Mucosa of stomach (tissue), 1 donor: ENCODE measurements around the gene CUEDC1.

Source experiments
- H3K27me3 ChIP-seq: one replicate; pipeline ENCODE4 v1.7.0; 2013; ENCODE audit warnings: mild to moderate bottlenecking, low read length; ENCODE audit not compliant: control insufficient read depth, insufficient read depth
- H3K36me3 ChIP-seq: one replicate; pipeline ENCODE4 v1.7.0; 2013; ENCODE audit warnings: low read length; ENCODE audit not compliant: control insufficient read depth, insufficient read depth
- H3K4me1 ChIP-seq: one replicate; pipeline ENCODE4 v1.7.0; 2013; ENCODE audit warnings: mild to moderate bottlenecking, low read length; ENCODE audit not compliant: control insufficient read depth, insufficient read depth
- H3K4me3 ChIP-seq: one replicate; pipeline ENCODE4 v1.7.0; 2013; ENCODE audit warnings: low read length
- H3K9ac ChIP-seq: one replicate; pipeline ENCODE4 v1.7.0; 2013; ENCODE audit warnings: mild to moderate bottlenecking, low read length, moderate library complexity
- H3K9me3 ChIP-seq: one replicate; pipeline ENCODE4 v1.7.0; 2013; ENCODE audit warnings: mild to moderate bottlenecking, low read length, moderate library complexity; ENCODE audit not compliant: control insufficient read depth
- donor health status: Pancreatic carcinoma.

CUEDC1 gene

GRCh38 chr17:57949649-57950048, 5.6 kb downstream of the CUEDC1 start:
- H3K9me3 ChIP-seq = no peaks in the 10 kb centered on the region
- H3K27me3 ChIP-seq = no peaks in the 10 kb centered on the region
- no peaks in the 10 kb centered on the region for H3K36me3 ChIP-seq
- H3K4me3 ChIP-seq = no peak overlapping the region
- H3K9ac ChIP-seq = no peak overlapping the region
- peaks cover 33% of the 10 kb centered on the region for H3K4me1 ChIP-seq

- H3K9me3 ChIP-seq = no peaks in the 10 kb centered on the region
- no peaks in the 10 kb centered on the region for H3K27me3 ChIP-seq
- no peak overlapping the region for H3K9ac ChIP-seq
- no peak overlapping the region for H3K4me3 ChIP-seq
- no peaks in the 10 kb centered on the region for H3K36me3 ChIP-seq
- peaks cover 29% of the 10 kb centered on the region for H3K4me1 ChIP-seq
Observed at GRCh38 chr17:57948555-57949420, 6.4 kb downstream of the CUEDC1 start.

DNA sequence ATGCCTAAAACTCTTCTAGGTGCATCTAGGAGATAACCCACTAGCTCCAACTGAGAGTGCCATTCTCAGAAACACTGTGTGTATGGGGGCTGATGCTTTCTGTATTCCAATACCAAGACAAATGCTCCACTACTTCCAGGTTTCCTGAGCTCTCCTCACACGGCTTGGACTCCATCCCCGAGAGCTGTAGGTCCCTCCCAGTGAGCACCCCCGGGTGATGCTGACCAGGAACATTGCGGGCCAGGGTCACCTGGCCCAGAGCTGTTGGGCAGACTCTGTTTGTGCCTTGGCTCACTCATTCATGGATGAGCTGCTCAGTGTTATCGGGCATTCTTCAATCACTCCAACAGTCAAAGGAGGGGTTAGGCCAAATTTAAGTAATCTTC, 7.0 kb downstream of the CUEDC1 start:
- Histone ChIP-seq H3K27me3 (no peaks in the 10 kb centered on the region), H3K4me1 (peaks cover 31% of the 10 kb centered on the region), H3K9me3 (no peaks in the 10 kb centered on the region), H3K9ac (no peak overlapping the region), H3K36me3 (no peaks in the 10 kb centered on the region), H3K4me3 (no peak overlapping the region)

GRCh38 chr17:57947369-57947768, 7.8 kb downstream of the CUEDC1 start:
- peak overlapping the region; percentile 57 for H3K9ac ChIP-seq
- H3K27me3 ChIP-seq = no peaks in the 10 kb centered on the region
- H3K9me3 ChIP-seq = no peaks in the 10 kb centered on the region
- peaks cover 34% of the 10 kb centered on the region for H3K4me1 ChIP-seq
- no peaks in the 10 kb centered on the region for H3K36me3 ChIP-seq
- H3K4me3 ChIP-seq = no peak overlapping the region

GRCh38 chr17:57946798-57947358, 8.3 kb downstream of the CUEDC1 start:
- H3K27me3 ChIP-seq = no peaks in the 10 kb centered on the region
- peaks cover 36% of the 10 kb centered on the region for H3K4me1 ChIP-seq
- no peaks in the 10 kb centered on the region for H3K9me3 ChIP-seq
- H3K9ac ChIP-seq = peak overlapping the region; percentile 57
- H3K4me3 ChIP-seq = peak overlapping the region; percentile 27
- H3K36me3 ChIP-seq = no peaks in the 10 kb centered on the region

DNA sequence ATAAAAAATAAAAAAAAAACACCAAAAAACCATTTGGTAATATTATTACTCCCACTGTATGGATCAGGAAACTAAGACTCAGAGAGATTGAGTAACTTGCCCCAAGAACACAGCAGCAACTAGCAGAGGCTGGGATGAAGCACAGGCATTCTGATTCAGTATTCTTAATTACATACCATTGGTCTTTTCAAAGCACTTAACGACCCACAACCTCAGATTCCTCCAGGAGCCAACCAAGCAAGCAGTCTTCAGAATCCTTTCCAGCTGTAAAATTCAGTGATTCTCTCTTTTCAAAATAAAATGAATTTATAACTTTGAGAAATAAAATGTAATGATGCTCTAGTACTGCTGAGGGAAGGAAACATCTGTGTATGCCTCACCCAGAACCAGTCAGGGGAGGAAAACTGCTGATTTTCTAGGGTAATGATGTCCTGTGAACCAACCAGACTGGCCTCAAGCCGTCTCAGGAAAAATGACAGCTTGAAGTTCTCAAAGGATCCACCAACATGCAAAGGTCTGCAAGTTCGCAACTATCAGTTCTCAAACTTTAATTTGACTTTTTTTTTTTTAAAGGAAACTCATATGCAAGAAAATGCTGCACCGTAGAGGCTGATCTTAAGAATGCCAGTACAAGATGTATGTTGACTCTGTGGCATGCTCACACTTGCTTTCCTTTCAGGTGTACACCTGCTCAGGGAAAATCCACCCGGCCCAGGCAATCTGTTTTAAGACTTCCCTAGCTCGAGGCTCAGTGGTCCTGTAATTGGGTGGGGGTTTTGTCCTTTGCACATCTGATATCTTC, 9.0 kb downstream of the CUEDC1 start:
- H3K9ac ChIP-seq = peak overlapping the region; percentile 57
- no peaks in the 10 kb centered on the region for H3K36me3 ChIP-seq
- peaks cover 43% of the 10 kb centered on the region for H3K4me1 ChIP-seq
- H3K9me3 ChIP-seq = no peaks in the 10 kb centered on the region
- peak overlapping the region; percentile 27 for H3K4me3 ChIP-seq
- no peaks in the 10 kb centered on the region for H3K27me3 ChIP-seq

GRCh38 chr17:57944908-57945307, 10.3 kb downstream of the CUEDC1 start:
- no peaks in the 10 kb centered on the region for H3K9me3 ChIP-seq
- H3K27me3 ChIP-seq = no peaks in the 10 kb centered on the region
- no peaks in the 10 kb centered on the region for H3K36me3 ChIP-seq
- H3K4me3 ChIP-seq = no peak overlapping the region
- no peak overlapping the region for H3K9ac ChIP-seq
- peaks cover 56% of the 10 kb centered on the region for H3K4me1 ChIP-seq

DNA sequence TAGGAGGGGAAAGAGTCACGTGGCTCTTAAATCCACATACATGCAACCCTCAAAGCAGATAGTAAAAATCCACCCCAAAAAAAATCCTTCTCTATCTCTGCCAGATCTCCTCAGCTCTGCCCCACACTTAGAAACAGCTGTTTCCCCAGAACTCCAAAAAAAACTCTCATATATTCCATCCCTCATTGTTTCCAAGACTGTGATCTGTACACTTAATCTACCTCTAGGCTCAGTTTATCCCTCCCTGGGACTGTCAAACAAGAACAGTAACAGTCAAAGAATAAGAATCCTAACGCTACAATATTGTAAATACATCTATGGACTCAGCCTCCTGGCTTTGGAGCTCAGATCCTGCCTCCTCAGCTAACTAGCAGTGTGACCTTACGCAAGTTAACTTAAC, 11.6 kb downstream of the CUEDC1 start:
- Histone ChIP-seq H3K9ac (no peak overlapping the region), H3K4me1 (peaks cover 51% of the 10 kb centered on the region), H3K36me3 (no peaks in the 10 kb centered on the region), H3K4me3 (no peak overlapping the region), H3K9me3 (no peaks in the 10 kb centered on the region), H3K27me3 (no peaks in the 10 kb centered on the region)

DNA sequence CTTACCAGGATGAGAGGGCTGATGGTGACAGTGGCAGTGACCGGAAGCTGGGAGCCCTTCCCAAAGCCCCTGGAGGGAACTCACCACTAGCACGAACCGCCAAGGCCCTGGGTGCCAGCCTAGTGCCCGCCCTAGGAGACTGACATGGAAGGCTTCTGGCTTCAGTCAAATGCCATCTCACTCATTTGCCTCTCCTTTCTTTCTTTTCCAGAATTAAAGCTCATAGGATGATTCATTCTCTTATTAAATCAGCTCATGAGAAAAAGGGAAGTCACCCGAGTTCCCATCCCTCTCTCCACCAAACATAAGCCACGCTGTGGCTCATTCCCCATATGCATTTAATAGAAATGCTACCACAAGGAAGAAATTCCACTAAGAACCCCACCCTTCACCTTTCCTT, 12.1 kb downstream of the CUEDC1 start:
- H3K9me3 ChIP-seq = no peaks in the 10 kb centered on the region
- H3K9ac ChIP-seq = no peak overlapping the region
- no peaks in the 10 kb centered on the region for H3K27me3 ChIP-seq
- peaks cover 49% of the 10 kb centered on the region for H3K4me1 ChIP-seq
- H3K36me3 ChIP-seq = no peaks in the 10 kb centered on the region
- H3K4me3 ChIP-seq = no peak overlapping the region

GRCh38 chr17:57941384-57942370, 13.5 kb downstream of the CUEDC1 start:
- Histone ChIP-seq H3K4me3 (no peak overlapping the region), H3K4me1 (peaks cover 54% of the 10 kb centered on the region), H3K27me3 (no peaks in the 10 kb centered on the region), H3K9me3 (no peaks in the 10 kb centered on the region), H3K36me3 (no peaks in the 10 kb centered on the region), H3K9ac (peak overlapping the region; percentile 17)

DNA sequence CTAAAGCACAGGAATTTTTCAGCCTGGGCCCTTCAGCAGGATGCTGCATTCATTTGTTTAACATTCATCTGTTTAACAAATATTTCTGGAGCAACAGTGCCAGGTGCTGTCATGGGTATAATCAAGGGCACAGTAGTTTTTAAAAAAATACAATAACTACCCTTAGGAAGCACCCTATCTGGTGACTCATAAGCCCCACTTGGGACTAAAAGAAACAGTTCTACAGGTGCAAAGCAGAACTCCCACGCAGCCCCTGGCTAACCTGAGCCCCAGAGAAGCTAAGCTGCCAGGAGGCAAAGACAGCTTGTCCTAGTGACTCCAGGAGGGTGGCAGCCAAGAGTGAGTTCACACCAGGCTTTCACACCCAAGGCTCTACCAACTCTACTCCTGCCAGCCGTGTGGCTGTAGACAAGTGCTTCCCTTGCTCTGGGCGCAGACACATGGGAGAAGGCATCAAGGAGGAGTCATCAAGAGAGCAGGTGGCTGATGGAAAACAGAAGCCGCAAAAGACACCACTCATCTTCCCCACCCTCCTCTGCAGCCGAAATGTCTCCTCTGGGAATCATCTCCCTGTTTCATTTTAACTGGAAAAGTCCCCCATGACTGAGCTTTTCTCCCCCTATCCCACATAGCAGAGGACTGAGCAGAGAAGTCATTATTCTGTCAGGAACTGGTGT, 14.4 kb downstream of the CUEDC1 start:
- Histone ChIP-seq H3K9me3 (no peaks in the 10 kb centered on the region), H3K36me3 (no peaks in the 10 kb centered on the region), H3K9ac (peak overlapping the region; percentile 17), H3K4me1 (peaks cover 62% of the 10 kb centered on the region), H3K4me3 (no peak overlapping the region), H3K27me3 (no peaks in the 10 kb centered on the region)
